ENCODE measurements around the gene CDRT15. TPM values are rescaled to one million over a fixed set of nuclear protein-coding genes. Genes with fewer than 3 reads are reported as not detected.
"Not testable (repeated sequence)": the region's sequence is repeated elsewhere in the genome, so short reads cannot be mapped to it uniquely, and the experiment has no call there.

CDRT15 gene
- total RNA-seq, result not detected

GRCh38 chr17:14236762-14237161 lies at the start of gene CDRT15:
Gene CDRT15 (minus strand): TSS chr17:14236862. CDS start chr17:14236833, 29 bp downstream.
- POLR2A ChIA-PET; H3K27me3 Mint-ChIP-seq; H3K36me3 Mint-ChIP-seq; H3K27ac Mint-ChIP-seq; DNase-seq; H3K9me3 Mint-ChIP-seq; intact Hi-C loops (cut with micrococcal nuclease); H3K4me3 Mint-ChIP-seq; H3K4me1 Mint-ChIP-seq (ENCODE audit: low read depth); CTCF ChIA-PET: not testable (repeated sequence)

- H3K4me1 Mint-ChIP-seq (ENCODE audit: low read depth), result no peaks in the 10 kb centered on the region
- ChIA-PET CTCF (no interaction called here), POLR2A (no interaction called here)
- no peaks in the 10 kb centered on the region for H3K9me3 Mint-ChIP-seq
- no peaks in the 10 kb centered on the region for H3K36me3 Mint-ChIP-seq
- no peak overlapping the region for H3K27ac Mint-ChIP-seq
- no peak for DNase-seq
- intact Hi-C loops (cut with micrococcal nuclease), result no loop called here
- H3K4me3 Mint-ChIP-seq, result no peak overlapping the region
- peaks cover 9% of the 10 kb centered on the region for H3K27me3 Mint-ChIP-seq
Observed at GRCh38 chr17:14282726-14283125, 46.1 kb upstream of the CDRT15 start.

GRCh38 chr17:14281530-14281929 lies 44.9 kb upstream of the CDRT15 start:
- CTCF ChIA-PET, result no interaction called here
- H3K4me1 Mint-ChIP-seq (ENCODE audit: low read depth), result no peaks in the 10 kb centered on the region
- no peak overlapping the region for H3K4me3 Mint-ChIP-seq

GRCh38 chr17:14276535-14277250 lies 40.0 kb upstream of the CDRT15 start:
- CTCF ChIA-PET, result interaction anchor here (0.6 to 1.0 kb wide), 2 partner anchors 21 to 88 kb away, joined by 3 to 4 read pairs; no protein-coding TSS in a partner anchor
- POLR2A ChIA-PET, result interaction anchor here (0.6 kb wide), 1 partner anchor 740 kb away, joined by 3 read pairs; no protein-coding TSS in a partner anchor
- intact Hi-C loops (cut with micrococcal nuclease), result no loop called here
- no peaks in the 10 kb centered on the region for H3K36me3 Mint-ChIP-seq
- no peak for DNase-seq
- peaks cover 4% of the 10 kb centered on the region for H3K9me3 Mint-ChIP-seq
- H3K4me3 Mint-ChIP-seq, result no peak overlapping the region
- H3K4me1 Mint-ChIP-seq (ENCODE audit: low read depth), result no peaks in the 10 kb centered on the region
- H3K27ac Mint-ChIP-seq, result no peak overlapping the region
- no peaks in the 10 kb centered on the region for H3K27me3 Mint-ChIP-seq

More at GRCh38 chr17:14281530-14281929, 44.9 kb upstream of the CDRT15 start:
- peaks cover 9% of the 10 kb centered on the region for H3K27me3 Mint-ChIP-seq
- no peak for DNase-seq
- no peaks in the 10 kb centered on the region for H3K9me3 Mint-ChIP-seq
- no peaks in the 10 kb centered on the region for H3K36me3 Mint-ChIP-seq
- intact Hi-C loops (cut with micrococcal nuclease), result no loop called here
- no peak overlapping the region for H3K27ac Mint-ChIP-seq
- POLR2A ChIA-PET, result no interaction called here

GRCh38 chr17:14270508-14270907 lies 33.8 kb upstream of the CDRT15 start:
- Mint-ChIP-seq H3K9me3 (peaks cover 4% of the 10 kb centered on the region), H3K4me3 (no peak overlapping the region), H3K27me3 (no peaks in the 10 kb centered on the region), H3K36me3 (no peaks in the 10 kb centered on the region), H3K27ac (no peak overlapping the region), H3K4me1 (ENCODE audit: low read depth) (no peaks in the 10 kb centered on the region)
- ChIA-PET CTCF (no interaction called here), POLR2A (no interaction called here)
- no peak for DNase-seq
- intact Hi-C loops (cut with micrococcal nuclease), result no loop called here

- intact Hi-C loops (cut with micrococcal nuclease), result no loop called here
- no peaks in the 10 kb centered on the region for H3K4me1 Mint-ChIP-seq (ENCODE audit: low read depth)
- ChIA-PET POLR2A (interaction anchor here (0.6 kb wide), 1 partner anchor 612 kb away, joined by 3 read pairs; no protein-coding TSS in a partner anchor), CTCF (no interaction called here)
- H3K27ac Mint-ChIP-seq, result no peak overlapping the region
- peaks cover 4% of the 10 kb centered on the region for H3K9me3 Mint-ChIP-seq
- H3K36me3 Mint-ChIP-seq, result no peaks in the 10 kb centered on the region
- no peak for DNase-seq
- H3K4me3 Mint-ChIP-seq, result no peak overlapping the region
- no peaks in the 10 kb centered on the region for H3K27me3 Mint-ChIP-seq
Observed at GRCh38 chr17:14269473-14269872, 32.8 kb upstream of the CDRT15 start.

- DNase-seq, result no peak
- H3K4me1 Mint-ChIP-seq (ENCODE audit: low read depth), result no peaks in the 10 kb centered on the region
- no peaks in the 10 kb centered on the region for H3K27me3 Mint-ChIP-seq
- intact Hi-C loops (cut with micrococcal nuclease), result no loop called here
- H3K36me3 Mint-ChIP-seq, result no peaks in the 10 kb centered on the region
- CTCF ChIA-PET, result no interaction called here
- no peak overlapping the region for H3K27ac Mint-ChIP-seq
- H3K4me3 Mint-ChIP-seq, result no peak overlapping the region
- POLR2A ChIA-PET, result no interaction called here
- peaks cover 4% of the 10 kb centered on the region for H3K9me3 Mint-ChIP-seq
Observed at GRCh38 chr17:14268264-14268663, 31.6 kb upstream of the CDRT15 start.

GRCh38 chr17:14261406-14261805 lies 24.7 kb upstream of the CDRT15 start:
- ChIA-PET POLR2A (no interaction called here), CTCF (no interaction called here)
- H3K9me3 Mint-ChIP-seq, result no peaks in the 10 kb centered on the region
- intact Hi-C loops (cut with micrococcal nuclease), result no loop called here
- no peaks in the 10 kb centered on the region for H3K36me3 Mint-ChIP-seq
- H3K27ac Mint-ChIP-seq, result no peak overlapping the region
- no peak for DNase-seq
- H3K27me3 Mint-ChIP-seq, result no peaks in the 10 kb centered on the region
- H3K4me3 Mint-ChIP-seq, result no peak overlapping the region
- no peaks in the 10 kb centered on the region for H3K4me1 Mint-ChIP-seq (ENCODE audit: low read depth)

- POLR2A ChIA-PET, result no interaction called here
- DNase-seq, result no peak
- Mint-ChIP-seq H3K9me3 (no peaks in the 10 kb centered on the region), H3K36me3 (no peaks in the 10 kb centered on the region), H3K27me3 (no peaks in the 10 kb centered on the region), H3K4me1 (ENCODE audit: low read depth) (no peaks in the 10 kb centered on the region), H3K27ac (no peak overlapping the region), H3K4me3 (no peak overlapping the region)
- CTCF ChIA-PET, result no interaction called here
- intact Hi-C loops (cut with micrococcal nuclease), result no loop called here
Observed at GRCh38 chr17:14245629-14246028, 9.0 kb upstream of the CDRT15 start.

GRCh38 chr17:14245002-14245401 lies 8.3 kb upstream of the CDRT15 start:
- Mint-ChIP-seq H3K36me3 (no peaks in the 10 kb centered on the region), H3K27me3 (no peaks in the 10 kb centered on the region), H3K9me3 (no peaks in the 10 kb centered on the region), H3K4me1 (ENCODE audit: low read depth) (no peaks in the 10 kb centered on the region), H3K4me3 (no peak overlapping the region), H3K27ac (no peak overlapping the region)
- ChIA-PET POLR2A (no interaction called here), CTCF (no interaction called here)
- intact Hi-C loops (cut with micrococcal nuclease), result no loop called here
- no peak for DNase-seq

GRCh38 chr17:14239271-14239670 lies 2.6 kb upstream of the CDRT15 start:
- H3K9me3 Mint-ChIP-seq; H3K36me3 Mint-ChIP-seq; H3K27ac Mint-ChIP-seq; H3K27me3 Mint-ChIP-seq; DNase-seq; intact Hi-C loops (cut with micrococcal nuclease); H3K4me1 Mint-ChIP-seq (ENCODE audit: low read depth); POLR2A ChIA-PET; H3K4me3 Mint-ChIP-seq; CTCF ChIA-PET: not testable (repeated sequence)

- H3K27ac Mint-ChIP-seq; H3K36me3 Mint-ChIP-seq; H3K4me1 Mint-ChIP-seq (ENCODE audit: low read depth); H3K4me3 Mint-ChIP-seq; CTCF ChIA-PET; intact Hi-C loops (cut with micrococcal nuclease); H3K9me3 Mint-ChIP-seq; H3K27me3 Mint-ChIP-seq; POLR2A ChIA-PET; DNase-seq: not testable (repeated sequence)
Observed at GRCh38 chr17:14236032-14236431, 630 bp downstream of the CDRT15 start.

GRCh38 chr17:14235047-14235446 lies 1.6 kb downstream of the CDRT15 start:
- H3K27me3 Mint-ChIP-seq; H3K9me3 Mint-ChIP-seq; H3K27ac Mint-ChIP-seq; H3K4me3 Mint-ChIP-seq; intact Hi-C loops (cut with micrococcal nuclease); H3K4me1 Mint-ChIP-seq (ENCODE audit: low read depth); H3K36me3 Mint-ChIP-seq; POLR2A ChIA-PET; CTCF ChIA-PET; DNase-seq: not testable (repeated sequence)

All from activated CD4-positive, alpha-beta memory T cell treated with anti-CD3 and anti-CD28 coated beads for 36 hours (primary cell).